Measurements from ENCODE around the gene KLHL2. TPM values are rescaled to one million over a fixed set of nuclear protein-coding genes. Genes with fewer than 3 reads are reported as not detected.

KLHL2 gene
- total and polyA plus RNA-seq, 5 experiments from 2014 or later: 3.5 to 23.7 (median 10.4) TPM

Other genes with a start within 250 kb of the KLHL2 start
- gene TRIM61, start 229.9 kb upstream of the KLHL2 start, total RNA-seq: 1 to 10 TPM; 2.1 to 2.6 TPM
- 1 to 10 TPM; 1.4 to 1.7 (median 1.6) TPM for gene TRIM61, start 229.9 kb upstream of the KLHL2 start, polyA plus RNA-seq
- not detected for gene TRIM60, start 175.6 kb upstream of the KLHL2 start, total RNA-seq
- not detected for gene TRIM60, start 175.6 kb upstream of the KLHL2 start, polyA plus RNA-seq
- gene TRIM75, start 153.7 kb upstream of the KLHL2 start, total RNA-seq: not detected
- gene TRIM75, start 153.7 kb upstream of the KLHL2 start, polyA plus RNA-seq: not detected
- 10 to 100 TPM; 14.6 to 14.8 TPM for gene TMEM192, start 94.7 kb upstream of the KLHL2 start, total RNA-seq
- gene TMEM192, start 94.7 kb upstream of the KLHL2 start, polyA plus RNA-seq: 10 to 100 TPM; 17.2 to 24.9 (median 21.6) TPM
- 10 to 100 TPM; 17.5 to 20.7 TPM for gene MSMO1, start 120.1 kb downstream of the KLHL2 start, total RNA-seq
- 10 to 100 TPM; 15.9 to 19.0 (median 17.3) TPM for gene MSMO1, start 120.1 kb downstream of the KLHL2 start, polyA plus RNA-seq
- gene CPE, start 171.4 kb downstream of the KLHL2 start, total RNA-seq: not detected
- gene CPE, start 171.4 kb downstream of the KLHL2 start, polyA plus RNA-seq: under 1 TPM in 1 of 3 donors, not detected in 2; 0.16 TPM